ENCODE measurements around the gene OTUD7B. TPM values are rescaled to one million over a fixed set of nuclear protein-coding genes. Genes with fewer than 3 reads are reported as not detected.
"Not testable (repeated sequence)": the region's sequence is repeated elsewhere in the genome, so short reads cannot be mapped to it uniquely, and the experiment has no call there.

OTUD7B gene
- total RNA-seq, 2 donors from 2014 or later: 30.3 to 34.8 TPM

DNA sequence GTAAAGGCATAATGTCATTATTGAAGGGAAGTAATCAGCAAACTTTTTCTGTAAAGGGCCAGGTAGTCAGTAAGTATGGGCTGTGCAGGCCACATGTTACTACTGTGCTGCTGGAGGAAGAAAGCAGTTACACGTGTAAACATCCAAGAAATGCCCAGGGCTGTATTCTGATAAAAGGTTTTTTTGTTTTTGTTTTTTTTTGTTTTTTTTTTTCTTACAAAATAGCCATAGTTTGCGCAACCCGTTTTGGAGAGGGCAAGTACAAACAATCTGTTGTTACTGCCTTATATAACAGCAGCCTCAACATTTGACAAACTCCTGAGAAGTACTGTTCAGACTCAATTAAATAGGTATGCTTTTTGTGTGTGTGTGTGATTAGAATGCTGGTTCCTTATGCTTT is 47.2 kb downstream of the OTUD7B start:
- H3K27ac Mint-ChIP-seq: no peak overlapping the region

DNA sequence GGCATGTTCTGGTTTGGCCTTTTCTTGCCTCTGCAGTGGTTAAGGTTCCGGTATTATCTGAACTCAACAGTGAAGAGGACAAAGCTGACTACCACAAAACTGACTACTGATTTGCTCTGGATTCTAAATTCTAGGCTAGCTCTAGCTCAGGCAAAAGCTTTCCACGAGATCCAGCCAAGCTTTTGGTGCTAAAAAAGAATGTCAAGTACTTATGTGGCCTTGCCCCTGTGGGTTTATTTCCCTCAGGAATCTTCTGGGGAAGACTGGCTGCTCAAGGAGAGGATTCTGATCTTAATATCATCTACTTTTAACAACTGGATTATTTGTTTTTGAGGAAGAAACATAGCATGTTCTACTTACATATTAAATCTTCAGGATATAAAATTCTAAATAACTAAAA is 47.8 kb downstream of the OTUD7B start:
- Mint-ChIP-seq H3K27ac (peak overlapping the region; percentile 36), H3K36me3 (ENCODE audit: insufficient read depth in 2 of 2) (peaks cover 19 to 29% of the 10 kb centered on the region in 2 donors), H3K4me3 (no peak overlapping the region), H3K4me1 (ENCODE audit: low read depth) (peaks cover 16% of the 10 kb centered on the region), H3K9me3 (no peaks in the 10 kb centered on the region), H3K27me3 (ENCODE audit: low read depth) (no peaks in the 10 kb centered on the region)
- no peak for ATAC-seq (replicated peaks in 1 of 2)
- DNase-seq: no peak

More for the DNA sequence above, 47.2 kb downstream of the OTUD7B start:
- Mint-ChIP-seq H3K9me3 (no peaks in the 10 kb centered on the region), H3K4me3 (no peak overlapping the region), H3K4me1 (ENCODE audit: low read depth) (peaks cover 16% of the 10 kb centered on the region), H3K27me3 (ENCODE audit: low read depth) (no peaks in the 10 kb centered on the region), H3K36me3 (ENCODE audit: insufficient read depth in 2 of 2) (peaks cover 18 to 29% of the 10 kb centered on the region in 2 donors)
- DNase-seq: no peak
- ATAC-seq (replicated peaks in 1 of 2): no peak

DNA sequence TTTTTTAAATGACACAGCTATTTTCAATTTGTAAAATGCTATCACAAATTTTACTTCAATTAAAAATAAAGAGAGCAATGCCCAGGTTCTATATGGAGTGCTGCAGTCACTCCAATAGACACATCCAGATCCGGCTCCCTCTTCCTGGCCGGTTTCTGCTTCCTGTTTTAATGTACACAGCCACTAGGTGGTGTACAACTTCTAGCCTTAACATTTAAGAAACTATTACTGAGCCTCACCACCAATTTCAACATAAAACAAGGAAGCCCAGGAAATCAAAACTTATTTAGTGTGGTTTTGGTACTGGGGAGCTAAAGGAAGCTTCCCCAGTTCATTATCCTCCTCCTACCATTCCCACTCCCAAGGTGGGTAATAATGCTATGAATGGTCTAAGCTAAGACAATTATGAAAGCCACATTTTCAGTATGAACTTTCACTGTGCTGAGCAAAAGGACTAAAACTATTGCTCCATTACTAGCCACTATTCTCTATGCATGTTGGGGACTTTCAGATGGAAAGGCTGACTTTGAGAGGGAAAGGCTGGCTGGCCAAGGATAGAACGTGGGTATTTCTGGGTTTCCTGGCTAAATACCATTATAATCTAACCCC is 48.4 kb downstream of the OTUD7B start:
- peak; percentile 65 to 67 for ATAC-seq (replicated peaks in 1 of 2)
- Mint-ChIP-seq H3K27me3 (ENCODE audit: low read depth) (no peaks in the 10 kb centered on the region), H3K9me3 (no peaks in the 10 kb centered on the region), H3K4me3 (no peak overlapping the region), H3K27ac (peak overlapping the region; percentile 72), H3K36me3 (ENCODE audit: insufficient read depth in 2 of 2) (peaks cover 18 to 30% of the 10 kb centered on the region in 2 donors), H3K4me1 (ENCODE audit: low read depth) (peaks cover 16% of the 10 kb centered on the region)
- DNase-seq: peak; percentile 36 to 42

DNA sequence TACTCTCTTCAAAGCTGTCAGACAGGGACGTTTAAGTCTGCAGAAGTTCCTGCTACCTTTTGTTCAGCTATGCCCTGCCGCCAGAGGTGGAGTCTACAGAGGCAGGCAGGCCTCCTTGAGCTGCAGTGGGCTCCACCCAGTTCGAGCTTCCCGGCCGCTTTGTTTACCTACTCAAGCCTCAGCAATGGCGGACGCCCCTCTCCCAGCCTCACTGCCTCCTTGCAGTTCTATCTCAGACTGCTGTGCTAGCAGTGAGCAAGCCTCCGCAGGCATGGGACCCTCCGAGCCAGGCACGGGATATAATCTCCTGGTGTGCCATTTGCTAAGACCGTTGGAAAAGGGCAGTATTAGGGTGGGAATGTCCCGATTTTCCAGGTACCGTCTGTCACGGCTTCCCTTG is 53.0 kb downstream of the OTUD7B start:
- not testable (repeated sequence) for H3K27ac Mint-ChIP-seq; H3K27me3 Mint-ChIP-seq (ENCODE audit: low read depth); H3K4me3 Mint-ChIP-seq; H3K4me1 Mint-ChIP-seq (ENCODE audit: low read depth); ATAC-seq (replicated peaks in 1 of 2); DNase-seq; H3K9me3 Mint-ChIP-seq
- peaks cover 18 to 40% of the 10 kb centered on the region in 2 donors for H3K36me3 Mint-ChIP-seq (ENCODE audit: insufficient read depth in 2 of 2)

DNA sequence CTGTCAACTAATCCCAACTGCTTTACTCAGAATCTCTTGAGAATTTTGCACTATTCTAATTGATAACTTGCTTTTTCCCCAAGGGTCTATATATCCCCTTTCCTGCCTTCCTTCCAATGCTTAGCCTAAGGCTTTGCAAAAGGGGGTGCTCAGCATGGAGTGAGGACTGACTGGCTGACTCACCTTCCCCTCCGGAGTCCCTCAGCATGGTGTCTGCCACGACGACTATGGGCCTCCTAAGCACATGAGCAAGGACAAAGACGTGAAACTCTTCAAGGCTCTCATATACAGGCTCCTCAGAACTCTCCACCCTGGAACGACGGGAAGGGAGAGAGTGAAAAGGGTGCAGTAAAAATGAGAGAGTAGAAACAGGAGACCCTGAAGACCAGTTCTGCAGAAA is 60.6 kb downstream of the OTUD7B start:
- no peaks in the 10 kb centered on the region for H3K9me3 Mint-ChIP-seq

DNA sequence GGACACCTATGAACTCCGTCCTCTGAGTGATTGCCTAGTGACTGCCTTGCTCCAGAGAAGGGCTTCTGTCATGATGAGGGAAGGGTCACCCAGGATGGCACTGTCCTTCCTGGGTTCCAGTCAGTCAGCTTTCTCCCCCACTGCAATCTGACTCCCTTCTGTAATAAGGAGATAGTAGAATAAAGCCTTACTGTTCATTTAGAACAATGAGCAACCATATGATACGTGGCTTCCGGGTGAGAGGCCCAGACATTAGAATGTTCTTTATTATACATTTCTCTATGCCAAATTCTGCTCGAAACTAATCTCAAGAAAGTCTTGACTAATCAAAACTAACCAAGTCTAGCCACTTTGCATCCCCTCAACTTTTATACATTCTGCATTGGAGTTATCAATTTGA is 65.3 kb downstream of the OTUD7B start:
- Mint-ChIP-seq H3K4me1 (ENCODE audit: low read depth) (peaks cover 10% of the 10 kb centered on the region), H3K27me3 (ENCODE audit: low read depth) (no peaks in the 10 kb centered on the region), H3K4me3 (no peak overlapping the region), H3K27ac (no peak overlapping the region), H3K9me3 (no peaks in the 10 kb centered on the region), H3K36me3 (ENCODE audit: insufficient read depth in 2 of 2) (peaks cover 0 to 10% of the 10 kb centered on the region in 2 donors)
- no peak for DNase-seq
- ATAC-seq (replicated peaks in 1 of 2): no peak

More for the DNA sequence above, 60.6 kb downstream of the OTUD7B start:
- Mint-ChIP-seq H3K4me3 (no peak overlapping the region), H3K4me1 (ENCODE audit: low read depth) (no peaks in the 10 kb centered on the region), H3K36me3 (ENCODE audit: insufficient read depth in 2 of 2) (peaks cover 2 to 18% of the 10 kb centered on the region in 2 donors), H3K27ac (peak overlapping the region; percentile 11), H3K27me3 (ENCODE audit: low read depth) (no peaks in the 10 kb centered on the region)
- ATAC-seq (replicated peaks in 1 of 2) (no peak), DNase-seq (no peak)

DNA sequence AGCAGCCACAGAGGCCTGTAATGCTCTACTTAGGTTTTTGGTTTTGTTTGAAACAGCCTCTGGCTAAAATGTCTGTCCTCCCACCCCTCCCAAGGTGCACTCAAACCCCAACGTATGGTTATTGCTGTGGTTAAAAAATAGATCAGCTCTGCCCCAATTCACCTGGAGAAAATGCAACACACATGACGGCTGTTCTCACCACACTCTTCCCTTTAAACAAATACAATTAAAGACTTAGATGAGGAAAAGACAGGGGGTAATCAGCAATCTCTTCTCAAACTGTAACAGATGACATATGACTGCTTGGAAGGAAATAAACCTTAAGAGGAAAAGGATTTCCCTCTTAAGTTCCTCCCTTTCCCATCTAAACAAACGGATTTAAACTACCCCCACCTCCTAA is 67.6 kb downstream of the OTUD7B start:
- H3K36me3 Mint-ChIP-seq (ENCODE audit: insufficient read depth in 2 of 2): peaks cover 0 to 10% of the 10 kb centered on the region in 2 donors
- no peaks in the 10 kb centered on the region for H3K9me3 Mint-ChIP-seq
- no peak for ATAC-seq (replicated peaks in 1 of 2)
- H3K4me1 Mint-ChIP-seq (ENCODE audit: low read depth): peaks cover 31% of the 10 kb centered on the region
- no peaks in the 10 kb centered on the region for H3K27me3 Mint-ChIP-seq (ENCODE audit: low read depth)
- DNase-seq: no peak
- peak overlapping the region; percentile 20 for H3K27ac Mint-ChIP-seq
- no peak overlapping the region for H3K4me3 Mint-ChIP-seq

DNA sequence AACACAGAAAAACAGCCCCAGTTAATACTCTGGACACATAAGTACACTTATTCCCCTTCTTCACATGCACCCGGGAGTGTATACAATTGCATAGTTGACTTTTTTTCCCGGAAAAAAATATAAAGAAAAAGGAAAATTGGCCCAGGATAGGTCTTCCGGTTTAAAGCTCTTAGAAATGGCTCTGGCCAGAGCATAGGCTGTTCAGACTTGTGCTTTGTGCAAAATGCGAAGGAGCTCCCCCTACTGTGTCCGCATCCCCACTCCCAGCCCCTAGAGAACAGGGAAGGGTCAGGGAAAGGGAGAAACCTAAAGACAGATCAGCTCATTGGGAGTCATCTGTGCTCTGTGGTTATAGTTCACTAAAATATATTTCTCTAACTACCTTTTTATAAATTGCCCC is 68.3 kb downstream of the OTUD7B start:
- peaks cover 0 to 6% of the 10 kb centered on the region in 2 donors for H3K36me3 Mint-ChIP-seq (ENCODE audit: insufficient read depth in 2 of 2)
- H3K27ac Mint-ChIP-seq: no peak overlapping the region
- H3K9me3 Mint-ChIP-seq: no peaks in the 10 kb centered on the region
- no peak for ATAC-seq (replicated peaks in 1 of 2)
- peaks cover 37% of the 10 kb centered on the region for H3K4me1 Mint-ChIP-seq (ENCODE audit: low read depth)
- DNase-seq: no peak
- no peaks in the 10 kb centered on the region for H3K27me3 Mint-ChIP-seq (ENCODE audit: low read depth)
- H3K4me3 Mint-ChIP-seq: no peak overlapping the region

DNA sequence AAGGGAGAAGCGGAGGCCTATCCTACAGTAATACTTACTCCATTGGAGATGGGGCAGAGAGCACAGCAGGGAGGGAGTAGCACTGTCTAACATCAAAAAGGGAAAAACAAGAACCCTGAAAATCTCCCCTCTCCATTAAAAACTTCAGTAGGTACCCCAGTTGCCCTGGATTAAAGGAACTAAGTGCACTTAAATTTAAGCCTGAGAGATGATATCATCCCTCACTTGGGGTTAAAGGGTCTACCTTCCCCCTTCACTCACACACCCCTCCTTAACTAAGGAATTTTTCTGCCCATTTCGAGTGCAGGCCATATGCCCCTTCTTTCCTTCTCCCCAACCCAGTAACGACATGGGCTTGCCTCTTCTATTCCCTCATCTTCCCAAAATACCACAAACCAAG is 70.1 kb downstream of the OTUD7B start:
- peaks cover 0 to 3% of the 10 kb centered on the region in 2 donors for H3K36me3 Mint-ChIP-seq (ENCODE audit: insufficient read depth in 2 of 2)
- H3K4me3 Mint-ChIP-seq: no peak overlapping the region
- H3K27ac Mint-ChIP-seq: peak overlapping the region; percentile 38
- H3K4me1 Mint-ChIP-seq (ENCODE audit: low read depth): peaks cover 43% of the 10 kb centered on the region
- no peaks in the 10 kb centered on the region for H3K27me3 Mint-ChIP-seq (ENCODE audit: low read depth)
- H3K9me3 Mint-ChIP-seq: no peaks in the 10 kb centered on the region
- DNase-seq: no peak
- no peak for ATAC-seq (replicated peaks in 1 of 2)

DNA sequence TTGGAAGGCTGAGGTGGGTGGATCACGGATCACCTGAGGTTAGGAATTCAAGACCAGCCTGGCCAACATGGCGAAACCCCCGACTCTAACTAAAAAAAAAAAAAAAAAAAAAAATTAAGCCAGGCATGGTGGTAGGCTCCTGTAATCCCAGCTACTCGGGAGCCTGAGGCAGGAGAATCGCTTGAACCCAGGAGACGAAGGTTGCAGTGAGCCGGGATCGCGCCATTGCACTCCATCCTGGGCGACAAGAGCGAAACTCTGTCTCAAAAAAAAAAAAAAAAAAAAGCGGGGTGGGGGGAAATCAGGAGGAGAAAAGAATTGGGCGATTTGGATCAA is 71.9 kb downstream of the OTUD7B start:
- not testable (repeated sequence) for H3K9me3 Mint-ChIP-seq

DNA sequence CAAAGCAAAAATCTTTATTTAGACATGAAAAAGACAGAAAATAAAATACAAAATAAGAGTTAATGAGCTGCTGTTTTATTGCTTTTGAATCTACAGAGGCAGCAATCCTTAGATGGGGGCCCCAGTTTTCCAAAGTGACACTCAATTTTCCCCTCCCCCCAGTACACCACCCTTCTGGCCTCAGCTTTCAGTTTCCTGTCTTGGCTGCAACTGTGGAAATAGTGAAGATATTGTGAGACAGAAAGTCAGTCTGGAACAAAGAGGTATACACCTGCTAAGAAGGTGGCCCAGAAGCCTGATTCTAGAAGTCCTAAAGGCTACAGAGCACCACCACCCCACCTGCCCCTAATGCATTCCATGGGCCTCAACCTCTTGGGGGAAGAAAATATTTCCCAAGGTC is 72.8 kb downstream of the OTUD7B start:
- peaks cover 35% of the 10 kb centered on the region for H3K4me1 Mint-ChIP-seq (ENCODE audit: low read depth)
- H3K27ac Mint-ChIP-seq: peak overlapping the region; percentile 7
- no peaks in the 10 kb centered on the region for H3K9me3 Mint-ChIP-seq
- no peak for DNase-seq
- ATAC-seq (replicated peaks in 1 of 2): peak in 1 of 2 donors; percentile 28
- peak overlapping the region; percentile 61 to 67 for H3K4me3 Mint-ChIP-seq
- no peaks in the 10 kb centered on the region for H3K36me3 Mint-ChIP-seq (ENCODE audit: insufficient read depth in 2 of 2)
- H3K27me3 Mint-ChIP-seq (ENCODE audit: low read depth): no peaks in the 10 kb centered on the region

More for the DNA sequence above, 71.9 kb downstream of the OTUD7B start:
- not testable (repeated sequence) for H3K27me3 Mint-ChIP-seq (ENCODE audit: low read depth); H3K36me3 Mint-ChIP-seq (ENCODE audit: insufficient read depth in 2 of 2); ATAC-seq (replicated peaks in 1 of 2); H3K27ac Mint-ChIP-seq; DNase-seq
- Mint-ChIP-seq H3K4me1 (ENCODE audit: low read depth) (peaks cover 41% of the 10 kb centered on the region), H3K4me3 (peak overlapping the region; percentile 58 to 69)

DNA sequence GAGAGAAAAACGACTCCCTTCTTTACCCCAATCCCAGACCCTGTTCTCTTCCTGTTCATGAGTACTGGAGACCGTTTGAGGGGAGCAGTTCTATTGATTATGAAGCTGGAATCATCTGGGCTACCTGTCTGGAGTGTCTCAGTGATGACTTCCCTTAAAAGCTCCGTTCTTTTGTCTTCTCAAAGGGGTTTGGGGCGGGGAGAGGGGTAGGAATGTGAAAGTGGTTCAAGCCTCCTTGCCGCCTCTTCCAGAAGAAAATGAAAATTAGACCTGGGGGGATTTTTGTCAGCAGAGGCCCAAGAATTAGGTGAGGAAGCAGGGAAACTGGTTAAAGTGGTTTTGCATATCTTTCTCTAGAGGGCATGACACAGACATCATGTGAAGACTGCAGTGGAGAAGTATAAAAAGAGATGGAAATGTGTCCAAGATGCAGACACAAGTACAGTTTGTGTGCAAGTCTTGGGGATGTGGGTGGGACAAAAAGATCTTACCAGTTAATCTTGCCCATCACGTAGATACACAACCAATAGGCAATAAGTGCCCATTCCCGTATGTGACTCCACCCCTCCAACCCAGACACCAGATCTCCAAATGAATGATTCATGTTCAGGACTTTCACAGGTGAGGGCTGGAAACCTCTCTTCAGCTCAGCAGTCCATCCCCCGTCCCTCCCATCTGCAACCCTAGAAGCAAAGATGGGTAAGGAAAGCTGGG is 73.4 kb downstream of the OTUD7B start:
- ATAC-seq (replicated peaks in 1 of 2) (no peak), DNase-seq (no peak)
- H3K4me3 Mint-ChIP-seq: peak overlapping the region; percentile 61 to 67
- H3K4me1 Mint-ChIP-seq (ENCODE audit: low read depth): peaks cover 35% of the 10 kb centered on the region
- H3K27me3 Mint-ChIP-seq (ENCODE audit: low read depth): no peaks in the 10 kb centered on the region
- no peaks in the 10 kb centered on the region for H3K36me3 Mint-ChIP-seq (ENCODE audit: insufficient read depth in 2 of 2)
- no peaks in the 10 kb centered on the region for H3K9me3 Mint-ChIP-seq
- H3K27ac Mint-ChIP-seq: peak overlapping the region; percentile 7

DNA sequence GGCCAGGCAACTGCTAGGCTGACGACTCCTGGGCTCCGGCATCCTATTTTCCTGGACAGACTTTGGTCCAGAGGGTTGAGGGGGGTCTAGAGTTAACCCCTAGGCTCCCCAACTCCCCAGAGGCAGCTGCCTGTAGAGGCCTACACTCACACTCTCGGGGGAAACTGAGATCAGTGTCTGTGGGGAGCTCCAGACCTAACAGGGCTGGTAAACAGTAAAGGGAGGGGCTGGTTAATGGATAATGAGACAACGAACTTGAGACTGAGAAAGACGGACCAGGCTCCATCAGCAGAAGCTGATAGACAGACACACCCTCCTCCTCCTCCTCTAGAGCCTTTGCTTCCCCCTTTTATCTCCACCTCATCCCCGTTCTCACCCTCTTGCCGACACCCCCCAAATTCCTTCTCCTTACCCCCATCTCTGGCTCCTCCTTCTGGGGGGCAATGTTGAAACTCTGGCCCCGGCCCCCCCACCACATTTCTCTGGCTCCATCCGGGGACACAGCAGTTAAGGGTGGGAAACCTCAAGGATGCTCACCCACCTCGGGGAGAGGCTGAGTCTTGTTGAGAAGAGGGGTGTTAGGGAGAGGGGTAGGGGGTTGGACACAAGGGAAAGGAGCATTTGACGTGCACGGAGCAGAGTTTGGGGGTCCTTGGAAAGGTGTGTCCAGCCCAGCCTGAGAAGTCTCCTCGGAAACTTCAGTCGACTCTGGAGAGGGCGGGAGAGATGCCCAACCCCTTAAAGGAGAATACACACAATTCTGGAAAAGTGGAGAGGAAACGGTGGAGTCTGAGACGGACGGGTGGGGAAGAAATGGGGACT is 74.1 kb downstream of the OTUD7B start, which contains the start of gene MTMR11:
TSS of gene MTMR11 (minus strand) at position 710 of the 822 bp plus-strand sequence. CDS start at position 478, 232 bp downstream.
- peak within 1 kb of the TSS; percentile 61 to 67 for H3K4me3 Mint-ChIP-seq

More for the DNA sequence above, 74.1 kb downstream of the OTUD7B start, which contains the start of gene MTMR11:
- ATAC-seq (replicated peaks in 1 of 2) (no peak), DNase-seq (no peak)
- Mint-ChIP-seq H3K9me3 (no peaks in the 10 kb centered on the region), H3K27ac (peak within 1 kb of the TSS; percentile 7), H3K27me3 (ENCODE audit: low read depth) (no peaks in the 10 kb centered on the region), H3K4me1 (ENCODE audit: low read depth) (peaks cover 41% of the 10 kb centered on the region), H3K36me3 (ENCODE audit: insufficient read depth in 2 of 2) (no peaks in the 10 kb centered on the region)
